Thyroid gland (tissue), 4 donors: Measurements from ENCODE around the gene ZSCAN5C. TPM values are rescaled to one million over a fixed set of nuclear protein-coding genes. Genes with fewer than 3 reads are reported as not detected.

Experiments
- DNase-seq, 2 donors: peaks; one replicate each; pipeline ENCODE4 v3.0.0-alpha.2; 2019
- H3K27ac ChIP-seq, 3 donors: fragments of 200-600 bp; sonication (generic); 1 replicate in 2 of 3; 2 replicates in 1 of 3; pipeline ENCODE4 v1.5.1; 2016 to 2019; ENCODE audit warnings: mild to moderate bottlenecking in 1 of 3, moderate library complexity in 1 of 3
- H3K27me3 ChIP-seq: fragments of 200-600 bp; sonication (generic); one replicate; pipeline ENCODE4 v1.5.1; 2019
- H3K36me3 ChIP-seq, 2 donors: fragments of 200-600 bp; sonication (generic); one replicate each; pipeline ENCODE4 v1.5.1; 2016 to 2019
- H3K4me1 ChIP-seq, 2 donors: fragments of 200-600 bp; sonication (generic); one replicate each; pipeline ENCODE4 v1.5.1; 2017 to 2019
- H3K4me3 ChIP-seq, 3 donors: fragments of 200-600 bp; sonication (generic); replicated peaks in 1 of 3; 1 replicate in 2 of 3; 2 replicates in 1 of 3; pipeline ENCODE4 v1.5.1; 2016; ENCODE audit warnings: mild to moderate bottlenecking in 1 of 3
- H3K9me3 ChIP-seq: fragments of 200-600 bp; sonication (generic); one replicate; pipeline ENCODE4 v1.5.1; 2017
- CTCF ChIP-seq, 6 experiments: fragments of 200-600 bp in 3 of 6; fragments of 450-650 bp in 3 of 6; sonication (generic) in 3 of 6; IDR thresholded peaks; one replicate each; pipeline ENCODE4 v1.5.1; 2016 to 2019; ENCODE audit warnings: antibody characterized with exemption in 6 of 6, mild to moderate bottlenecking in 2 of 6, inconsistent platforms in 1 of 6, moderate library complexity in 1 of 6
- POLR2A ChIP-seq, 2 donors: fragments of 450-650 bp; IDR thresholded peaks; one replicate each; pipeline ENCODE4 v1.6.1; 2017; ENCODE audit warnings: antibody characterized with exemption in 2 of 2, mild to moderate bottlenecking in 2 of 2, moderate library complexity in 1 of 2
- WGBS, 2 donors: methylation state at CpG; one replicate each; pipeline ENCODE4 v1.1.5; 2017; 5-methylcytosine and 5-hydroxymethylcytosine counted together
- intact Hi-C: fragments of 100-400 bp; cut with DNase I; formaldehyde crosslinking; loops from one replicate; pipeline ENCODE4 v1.15.1; 2023
- total RNA-seq, 4 donors: library from RNA; depleted of rRNA; stranded (reverse); fragments of >200 nt; gene quantifications; one replicate each; pipeline ENCODE4 v1.2.3, GENCODE V29; 2016

ZSCAN5C gene
- total RNA-seq, 4 donors from 2014 or later: not detected

- Histone ChIP-seq H3K36me3 (no peaks in the 10 kb centered on the region), H3K9me3 (no peaks in the 10 kb centered on the region), H3K27me3 (no peaks in the 10 kb centered on the region), H3K27ac (no peak overlapping the region), H3K4me1 (no peaks in the 10 kb centered on the region), H3K4me3 (no peak overlapping the region)
- TF ChIP-seq CTCF (IDR thresholded peaks at IDR 0.05) (no peak), POLR2A (IDR thresholded peaks at IDR 0.05) (no peak)
- intact Hi-C loops: no loop called here
- no peak for DNase-seq
- WGBS, 2 donors: 74 to 79% methylated on average over 18 of the region's 18 CpGs
Measured at GRCh38 chr19:56176881-56177280, 25.2 kb upstream of the ZSCAN5C start.

- 47 to 64% methylated on average over 11 of the region's 11 CpGs for WGBS, 2 donors
- intact Hi-C loops: no loop called here
- DNase-seq: no peak
- no peak overlapping the region for H3K27ac ChIP-seq
- H3K9me3 ChIP-seq: no peaks in the 10 kb centered on the region
- TF ChIP-seq POLR2A (IDR thresholded peaks at IDR 0.05): no peak
- TF ChIP-seq CTCF (IDR thresholded peaks at IDR 0.05): no peak
- no peaks in the 10 kb centered on the region for H3K4me1 ChIP-seq
- H3K36me3 ChIP-seq: no peaks in the 10 kb centered on the region
- no peaks in the 10 kb centered on the region for H3K27me3 ChIP-seq
- H3K4me3 ChIP-seq: no peak overlapping the region
Measured at GRCh38 chr19:56177564-56178243, 24.4 kb upstream of the ZSCAN5C start.

GRCh38 chr19:56189785-56190184 is 12.3 kb upstream of the ZSCAN5C start:
- DNase-seq: no peak
- WGBS, 2 donors: 70 to 76% methylated on average over 17 of the region's 17 CpGs
- Histone ChIP-seq H3K36me3 (no peaks in the 10 kb centered on the region), H3K27me3 (no peaks in the 10 kb centered on the region), H3K4me1 (no peaks in the 10 kb centered on the region), H3K9me3 (no peaks in the 10 kb centered on the region), H3K4me3 (no peak overlapping the region), H3K27ac (no peak overlapping the region)
- TF ChIP-seq CTCF (IDR thresholded peaks at IDR 0.05) (no peak), POLR2A (IDR thresholded peaks at IDR 0.05) (no peak)
- intact Hi-C loops: no loop called here

GRCh38 chr19:56191115-56191514 is 11.0 kb upstream of the ZSCAN5C start:
- Histone ChIP-seq H3K27ac (no peak overlapping the region), H3K4me1 (no peaks in the 10 kb centered on the region), H3K9me3 (no peaks in the 10 kb centered on the region), H3K36me3 (no peaks in the 10 kb centered on the region), H3K27me3 (no peaks in the 10 kb centered on the region), H3K4me3 (no peak overlapping the region)
- WGBS, 2 donors: 72 to 77% methylated on average over 7 of the region's 7 CpGs
- no peak for DNase-seq
- intact Hi-C loops: no loop called here
- TF ChIP-seq CTCF (IDR thresholded peaks at IDR 0.05): no peak
- no peak for TF ChIP-seq POLR2A (IDR thresholded peaks at IDR 0.05)

GRCh38 chr19:56191711-56192110 is 10.4 kb upstream of the ZSCAN5C start:
- Histone ChIP-seq H3K36me3 (no peaks in the 10 kb centered on the region), H3K4me3 (no peak overlapping the region), H3K9me3 (no peaks in the 10 kb centered on the region), H3K4me1 (no peaks in the 10 kb centered on the region), H3K27me3 (no peaks in the 10 kb centered on the region), H3K27ac (no peak overlapping the region)
- no peak for DNase-seq
- intact Hi-C loops: no loop called here
- TF ChIP-seq CTCF (IDR thresholded peaks at IDR 0.05): no peak
- TF ChIP-seq POLR2A (IDR thresholded peaks at IDR 0.05): no peak
- 85 to 87% methylated on average over 10 of the region's 10 CpGs for WGBS, 2 donors
